Nephron (organoid): ENCODE measurements around the gene BMERB1.
"Not testable (repeated sequence)": the region's sequence is repeated elsewhere in the genome, so short reads cannot be mapped to it uniquely, and the experiment has no call there.

Experiments
- H3K27ac Mint-ChIP-seq, 3 experiments: 2 replicates each; pipeline ENCODE4 v1.8.0; 2020; ENCODE audit warnings: mixed read lengths in 3 of 3, mild to moderate bottlenecking in 2 of 3, moderate library complexity in 1 of 3
- H3K27me3 Mint-ChIP-seq: 2 replicates; pipeline ENCODE4 v1.8.0; 2021; ENCODE audit warnings: low read depth, mild to moderate bottlenecking, moderate library complexity, mixed read lengths
- H3K36me3 Mint-ChIP-seq: 2 replicates; pipeline ENCODE4 v1.8.0; 2020; ENCODE audit warnings: low read depth, mixed read lengths
- H3K4me1 Mint-ChIP-seq: 2 replicates; pipeline ENCODE4 v1.8.0; 2020; ENCODE audit warnings: mixed read lengths
- H3K4me3 Mint-ChIP-seq, 3 experiments: 2 replicates each; pipeline ENCODE4 v1.8.0; 2020; ENCODE audit warnings: mild to moderate bottlenecking in 3 of 3, mixed read lengths in 3 of 3, moderate library complexity in 2 of 3
- H3K9me3 Mint-ChIP-seq: 2 replicates; pipeline ENCODE4 v1.8.0; 2020; ENCODE audit warnings: mixed read lengths
- TF ChIP-seq, protein P1 (sequence below), 3 experiments: fragments of 200-600 bp; sonication (generic); IDR thresholded peaks; one replicate each; pipeline ENCODE4 v1.5.0; 2021; ENCODE audit warnings: antibody characterized with exemption in 3 of 3; ENCODE audit not compliant: unreplicated experiment in 3 of 3

BMERB1 gene

GRCh38 chr16:15399317-15399716 is 35.1 kb upstream of the BMERB1 start:
- H3K27ac Mint-ChIP-seq, result peak overlapping the region in 2 of 3 experiments; percentile 14 to 80

GRCh38 chr16:15400314-15400713 is 34.1 kb upstream of the BMERB1 start:
- H3K9me3 Mint-ChIP-seq, H3K27me3 Mint-ChIP-seq, H3K4me1 Mint-ChIP-seq, H3K36me3 Mint-ChIP-seq, H3K27ac Mint-ChIP-seq, H3K4me3 Mint-ChIP-seq: not testable (repeated sequence)

More at GRCh38 chr16:15399317-15399716, 35.1 kb upstream of the BMERB1 start:
- Mint-ChIP-seq H3K9me3 (no peaks in the 10 kb centered on the region), H3K36me3 (no peaks in the 10 kb centered on the region), H3K4me3 (peak overlapping the region in 2 of 3 experiments; percentile 15 to 50), H3K4me1 (no peaks in the 10 kb centered on the region), H3K27me3 (peaks cover 4% of the 10 kb centered on the region)
- TF ChIP-seq, protein P1, sequence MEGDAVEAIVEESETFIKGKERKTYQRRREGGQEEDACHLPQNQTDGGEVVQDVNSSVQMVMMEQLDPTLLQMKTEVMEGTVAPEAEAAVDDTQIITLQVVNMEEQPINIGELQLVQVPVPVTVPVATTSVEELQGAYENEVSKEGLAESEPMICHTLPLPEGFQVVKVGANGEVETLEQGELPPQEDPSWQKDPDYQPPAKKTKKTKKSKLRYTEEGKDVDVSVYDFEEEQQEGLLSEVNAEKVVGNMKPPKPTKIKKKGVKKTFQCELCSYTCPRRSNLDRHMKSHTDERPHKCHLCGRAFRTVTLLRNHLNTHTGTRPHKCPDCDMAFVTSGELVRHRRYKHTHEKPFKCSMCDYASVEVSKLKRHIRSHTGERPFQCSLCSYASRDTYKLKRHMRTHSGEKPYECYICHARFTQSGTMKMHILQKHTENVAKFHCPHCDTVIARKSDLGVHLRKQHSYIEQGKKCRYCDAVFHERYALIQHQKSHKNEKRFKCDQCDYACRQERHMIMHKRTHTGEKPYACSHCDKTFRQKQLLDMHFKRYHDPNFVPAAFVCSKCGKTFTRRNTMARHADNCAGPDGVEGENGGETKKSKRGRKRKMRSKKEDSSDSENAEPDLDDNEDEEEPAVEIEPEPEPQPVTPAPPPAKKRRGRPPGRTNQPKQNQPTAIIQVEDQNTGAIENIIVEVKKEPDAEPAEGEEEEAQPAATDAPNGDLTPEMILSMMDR (IDR thresholded peaks at IDR 0.05; ENCODE audit: unreplicated experiment in 3 of 3), result no peak

- H3K9me3 Mint-ChIP-seq, result no peaks in the 10 kb centered on the region
- H3K4me3 Mint-ChIP-seq, result no peak overlapping the region
- H3K27me3 Mint-ChIP-seq, result peaks cover 4% of the 10 kb centered on the region
- no peak overlapping the region for H3K27ac Mint-ChIP-seq
- H3K36me3 Mint-ChIP-seq, result peaks cover 4% of the 10 kb centered on the region
- TF ChIP-seq, protein P1 (IDR thresholded peaks at IDR 0.05; ENCODE audit: unreplicated experiment in 3 of 3), result no peak
- no peaks in the 10 kb centered on the region for H3K4me1 Mint-ChIP-seq
These were observed 32.4 kb upstream of the BMERB1 start for GRCh38 chr16:15401972-15402371.

- Mint-ChIP-seq H3K9me3 (no peaks in the 10 kb centered on the region), H3K4me1 (no peaks in the 10 kb centered on the region), H3K36me3 (peaks cover 4% of the 10 kb centered on the region), H3K27me3 (peaks cover 4% of the 10 kb centered on the region), H3K4me3 (no peak overlapping the region), H3K27ac (no peak overlapping the region)
- TF ChIP-seq, protein P1 (IDR thresholded peaks at IDR 0.05; ENCODE audit: unreplicated experiment in 3 of 3), result no peak
These were observed 30.9 kb upstream of the BMERB1 start for GRCh38 chr16:15403392-15403995.

DNA sequence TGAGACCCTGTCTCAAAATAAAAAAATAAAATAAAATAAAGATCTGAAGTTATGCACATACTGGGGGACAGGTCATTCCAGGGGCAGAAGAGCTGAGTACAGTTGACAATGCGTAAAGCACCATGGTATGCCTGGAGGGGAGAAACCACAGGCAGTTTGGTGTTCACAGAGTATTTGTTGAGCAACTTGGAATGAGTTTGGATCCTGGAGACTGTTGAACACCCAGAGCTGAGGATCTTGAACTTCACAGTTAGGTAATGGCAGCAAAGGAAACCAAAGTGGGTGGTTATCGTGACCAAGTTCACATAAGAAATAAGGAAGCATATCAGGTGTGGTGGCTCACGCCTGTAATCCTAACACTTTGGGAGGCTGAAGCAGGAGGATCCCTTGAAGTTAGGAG is 30.3 kb upstream of the BMERB1 start:
- H3K27ac Mint-ChIP-seq, result not testable (repeated sequence)

GRCh38 chr16:15404792-15405191 is 29.6 kb upstream of the BMERB1 start:
- no peaks in the 10 kb centered on the region for H3K9me3 Mint-ChIP-seq
- H3K4me1 Mint-ChIP-seq, result no peaks in the 10 kb centered on the region
- no peak overlapping the region for H3K27ac Mint-ChIP-seq
- H3K27me3 Mint-ChIP-seq, result no peaks in the 10 kb centered on the region
- H3K36me3 Mint-ChIP-seq, result peaks cover 9% of the 10 kb centered on the region
- no peak overlapping the region for H3K4me3 Mint-ChIP-seq
- TF ChIP-seq, protein P1 (IDR thresholded peaks at IDR 0.05; ENCODE audit: unreplicated experiment in 3 of 3), result no peak

More for the DNA sequence above, 30.3 kb upstream of the BMERB1 start:
- H3K4me3 Mint-ChIP-seq, H3K4me1 Mint-ChIP-seq, H3K36me3 Mint-ChIP-seq, H3K27me3 Mint-ChIP-seq, H3K9me3 Mint-ChIP-seq: not testable (repeated sequence)

DNA sequence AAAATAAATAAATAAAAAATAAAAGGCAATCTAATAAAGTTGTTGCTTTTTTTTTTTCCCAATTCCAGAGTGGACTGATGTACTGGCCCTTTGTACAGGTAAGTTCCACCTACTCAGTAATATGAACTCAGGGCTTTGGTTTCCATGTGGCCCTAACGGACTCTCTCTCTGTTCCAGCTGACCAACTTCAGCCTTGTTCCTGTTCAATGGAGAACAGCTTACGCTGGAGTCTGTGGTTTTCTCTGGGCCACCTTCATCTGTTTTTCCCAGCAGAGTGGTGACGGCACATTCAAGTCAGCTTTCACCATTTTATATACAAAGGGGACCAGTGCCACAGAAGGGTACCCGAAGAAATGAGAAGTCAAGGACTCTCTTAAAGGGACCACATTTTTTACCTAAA is 26.6 kb upstream of the BMERB1 start:
- not testable (repeated sequence) for H3K27me3 Mint-ChIP-seq, H3K27ac Mint-ChIP-seq, H3K36me3 Mint-ChIP-seq, H3K4me1 Mint-ChIP-seq, H3K4me3 Mint-ChIP-seq, H3K9me3 Mint-ChIP-seq

GRCh38 chr16:15409476-15409875 is 24.9 kb upstream of the BMERB1 start:
- H3K36me3 Mint-ChIP-seq, H3K27me3 Mint-ChIP-seq, H3K27ac Mint-ChIP-seq, H3K9me3 Mint-ChIP-seq, H3K4me3 Mint-ChIP-seq, H3K4me1 Mint-ChIP-seq: not testable (repeated sequence)
